SK-N-SH (cell line): ENCODE results near the gene HACE1.

Source experiments
- CTCF ChIP-seq: fragments of 200-600 bp; sonication (generic); IDR thresholded peaks from 2 replicates; pipeline ENCODE4 v1.6.1; 2017; ENCODE audit warnings: antibody characterized with exemption, mild to moderate bottlenecking, moderate library complexity
- EZH2phosphoT487 ChIP-seq: fragments of 200-600 bp; sonication (generic); IDR thresholded peaks from 2 replicates; pipeline ENCODE4 v1.6.1; 2017; ENCODE audit warnings: low read depth, mixed run types, mild to moderate bottlenecking, antibody characterized with exemption, moderate library complexity, borderline replicate concordance
- FOSL2 ChIP-seq: IDR thresholded peaks from 2 replicates; pipeline ENCODE4 v1.4.0; 2012; ENCODE audit warnings: low read depth, mild to moderate bottlenecking, moderate library complexity, borderline replicate concordance
- FOXJ3 ChIP-seq: sonication (generic); formaldehyde crosslinking; IDR thresholded peaks from 2 replicates; pipeline ENCODE4 v1.5.1; 2020; ENCODE audit warnings: mild to moderate bottlenecking, missing genetic modification reagents
- FOXM1 ChIP-seq: IDR thresholded peaks from 2 replicates; pipeline ENCODE4 v1.4.0; 2012; ENCODE audit warnings: low read depth, mild to moderate bottlenecking
- PBX3 ChIP-seq: IDR thresholded peaks from 2 replicates; pipeline ENCODE4; 2012
- POLR2AphosphoS5 ChIP-seq: IDR thresholded peaks from 2 replicates; pipeline ENCODE4 v1.6.1; 2012; ENCODE audit warnings: low read depth, low read length
- REST ChIP-seq: IDR thresholded peaks from 2 replicates; pipeline ENCODE4 v1.6.1; 2012; ENCODE audit warnings: mild to moderate bottlenecking, low read depth, low read length, moderate library complexity
- RFX5 ChIP-seq: IDR thresholded peaks from 2 replicates; pipeline ENCODE4 v1.6.1; 2012; ENCODE audit warnings: mild to moderate bottlenecking, improper control_type of control experiment, low read length
- SMC3 ChIP-seq: IDR thresholded peaks from 2 replicates; pipeline ENCODE4 v1.6.1; 2012; ENCODE audit warnings: low read depth, low read length, improper control_type of control experiment
- TAF1 ChIP-seq: IDR thresholded peaks from 2 replicates; pipeline ENCODE4 v1.6.1; 2012; ENCODE audit warnings: low read depth, mild to moderate bottlenecking, low read length, moderate library complexity, borderline replicate concordance
- USF2 ChIP-seq: fragments of 150-350 bp; IDR thresholded peaks from 2 replicates; pipeline ENCODE4 v1.6.1; 2017; ENCODE audit warnings: antibody characterized with exemption, low read length, low read depth, borderline replicate concordance
- YY1 ChIP-seq: IDR thresholded peaks from 2 replicates; pipeline ENCODE4 v1.4.0; 2012; ENCODE audit warnings: low read depth, mild to moderate bottlenecking

- TF ChIP-seq CTCF (no peak), FOSL2 (no peak), YY1 (no peak), PBX3 (no peak), FOXJ3 (CRISPR knock-in tag) (no peak), EZH2phosphoT487 (no peak), POLR2AphosphoS5 (no peak), FOXM1 (no peak), RFX5 (no peak), TAF1 (no peak), REST (no peak), SMC3 (no peak), USF2 (no peak)
Observed at GRCh38 chr6:104828478-104828877, 31.2 kb downstream of the HACE1 start.
